HG03439 (cell line): ENCODE measurements around the gene RBP3.

ENCODE experiments used
- ATAC-seq: cut with Tn5 transposase; IDR thresholded peaks from one replicate; pipeline ENCODE4 v1.9.1; 2021; ENCODE audit warnings: mild to moderate bottlenecking, moderate library complexity; ENCODE audit not compliant: unreplicated experiment

Gene RBP3

DNA sequence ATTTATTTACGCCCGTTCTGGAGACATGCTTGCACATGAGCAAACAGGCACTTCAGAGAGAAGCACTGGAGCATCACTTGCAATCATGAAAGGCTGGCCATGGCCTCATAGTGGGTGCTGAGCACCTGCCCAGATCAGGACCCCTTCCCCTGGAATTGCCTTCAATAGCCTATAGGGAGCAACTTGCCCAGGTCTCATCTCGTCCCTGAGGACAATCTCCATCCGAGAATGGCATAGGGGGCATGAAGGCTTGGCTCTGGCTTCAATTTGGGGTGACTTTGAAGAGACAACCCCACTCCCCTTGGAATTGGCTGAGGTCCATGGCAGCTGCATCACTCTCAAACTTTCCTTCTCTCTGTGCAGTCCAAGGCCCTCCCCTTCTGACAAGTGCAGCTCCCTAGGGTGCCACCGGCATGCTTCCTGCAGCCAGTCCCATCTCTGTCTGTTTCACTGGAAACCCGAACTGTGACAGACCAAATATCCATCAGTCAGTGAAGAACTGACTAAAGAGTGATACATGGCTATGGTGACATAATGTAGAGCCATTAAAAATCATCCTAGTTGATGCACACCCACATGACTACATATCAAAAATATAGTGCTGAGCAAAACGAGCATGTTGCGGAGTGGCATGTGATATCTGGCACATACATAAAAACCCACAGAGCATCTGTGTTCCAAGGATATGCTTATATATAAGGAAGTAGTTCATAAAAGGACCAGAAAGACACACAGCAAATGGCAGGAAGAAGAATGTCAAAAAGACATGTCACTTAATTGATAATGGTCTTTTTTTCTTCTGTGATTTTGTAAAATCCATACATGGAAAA, 13.5 kb upstream of the RBP3 start:
- no peak for ATAC-seq

GRCh38 chr10:47335906-47336305, 12.3 kb upstream of the RBP3 start:
- ATAC-seq = no peak

DNA sequence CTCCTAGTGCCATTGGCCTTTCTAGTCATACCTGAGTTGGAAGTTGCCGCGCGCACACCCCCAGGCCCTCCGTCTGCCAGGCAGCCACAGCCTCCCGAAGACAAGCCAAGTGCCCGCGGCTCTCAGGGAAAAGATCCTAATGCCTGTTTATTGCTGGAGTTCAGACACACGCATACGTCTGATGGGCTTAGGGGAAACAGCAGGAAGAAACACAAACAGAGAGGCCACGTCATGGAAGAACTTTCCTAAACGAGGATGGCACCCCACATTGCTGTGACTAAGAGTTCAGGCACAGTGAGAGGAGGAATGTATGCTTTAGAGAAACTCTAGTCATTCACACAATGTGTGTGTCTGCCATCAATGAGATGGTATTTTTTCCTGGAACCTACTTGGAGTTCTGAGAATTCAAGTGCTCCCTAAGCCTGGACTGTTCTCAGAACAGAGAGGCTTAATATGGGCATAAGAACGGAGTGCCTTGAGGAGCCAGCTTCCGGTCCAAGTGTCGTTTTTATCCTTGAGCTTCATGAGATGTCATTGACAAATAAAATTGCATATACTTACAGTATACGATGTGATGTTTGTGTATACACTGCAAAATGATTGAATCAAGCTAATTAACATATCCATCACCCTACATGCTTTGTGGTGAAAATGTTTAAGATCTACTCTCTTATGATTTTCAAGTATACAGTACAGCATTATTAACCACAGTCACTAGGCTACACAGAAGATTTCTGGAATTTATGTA, 11.6 kb upstream of the RBP3 start:
- ATAC-seq = no peak

DNA sequence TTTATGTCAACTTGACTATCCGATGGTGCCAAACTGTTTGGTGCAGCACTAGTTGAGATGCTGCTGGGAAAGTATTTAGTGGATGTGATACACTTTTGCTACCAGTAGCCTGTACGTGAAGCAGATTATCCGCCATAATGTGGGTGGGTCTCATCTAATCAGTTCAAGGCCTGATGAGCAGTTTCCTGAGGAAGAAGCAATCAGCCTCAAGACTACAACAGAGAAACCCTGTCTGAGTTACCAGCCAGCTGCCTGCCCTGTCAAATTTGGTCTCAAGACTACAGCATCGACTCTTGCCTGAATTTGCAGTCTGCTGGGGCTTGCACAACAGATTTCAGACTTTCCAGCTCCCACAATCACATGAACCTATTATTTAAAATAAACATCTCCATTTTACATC, 10.9 kb upstream of the RBP3 start:
- no peak for ATAC-seq

- ATAC-seq = no peak
Observed at GRCh38 chr10:47339186-47339735, 8.9 kb upstream of the RBP3 start.

DNA sequence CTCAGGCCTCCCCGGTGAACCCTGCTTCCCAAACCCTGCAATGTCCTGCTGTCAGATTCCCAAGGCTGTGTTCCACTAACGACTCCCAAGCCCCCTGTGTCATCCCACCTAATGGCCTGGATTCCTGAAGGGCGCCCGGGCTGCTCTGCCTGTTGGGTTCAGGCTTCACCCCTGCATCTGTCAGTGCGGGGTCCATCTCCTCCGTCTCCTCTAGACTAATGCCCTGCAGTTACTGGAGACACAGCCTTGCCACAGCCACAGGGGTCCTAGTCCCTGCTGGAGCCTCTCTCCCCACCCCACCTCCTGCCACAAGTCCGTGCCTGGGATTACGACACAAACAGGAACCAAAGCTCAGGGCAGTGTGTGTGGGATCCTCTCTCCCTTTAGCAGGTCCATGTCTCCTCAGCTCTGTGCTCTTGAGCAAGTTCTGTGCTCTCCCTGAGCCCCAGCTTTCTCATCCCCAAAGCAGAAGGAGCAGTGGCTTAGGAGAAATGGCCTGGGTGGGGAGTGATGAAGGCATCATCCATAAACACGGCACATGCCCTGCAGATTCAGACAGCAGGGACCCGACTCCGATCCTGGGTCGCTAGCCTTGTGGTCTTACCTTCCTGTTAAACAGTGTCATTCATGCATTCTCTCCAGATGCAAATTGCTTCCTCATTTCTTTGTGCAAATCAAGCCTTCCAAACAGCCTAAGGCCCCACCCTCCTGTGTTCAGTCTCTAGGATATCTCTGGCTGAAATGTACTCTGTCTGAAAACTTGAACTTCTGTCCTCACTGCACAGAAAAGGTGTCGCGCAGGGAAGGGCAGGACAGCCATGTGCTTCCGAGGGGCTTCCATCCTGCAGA, 8.2 kb upstream of the RBP3 start:
- no peak for ATAC-seq

- no peak for ATAC-seq
Observed at GRCh38 chr10:47340608-47341170, 7.5 kb upstream of the RBP3 start.

DNA sequence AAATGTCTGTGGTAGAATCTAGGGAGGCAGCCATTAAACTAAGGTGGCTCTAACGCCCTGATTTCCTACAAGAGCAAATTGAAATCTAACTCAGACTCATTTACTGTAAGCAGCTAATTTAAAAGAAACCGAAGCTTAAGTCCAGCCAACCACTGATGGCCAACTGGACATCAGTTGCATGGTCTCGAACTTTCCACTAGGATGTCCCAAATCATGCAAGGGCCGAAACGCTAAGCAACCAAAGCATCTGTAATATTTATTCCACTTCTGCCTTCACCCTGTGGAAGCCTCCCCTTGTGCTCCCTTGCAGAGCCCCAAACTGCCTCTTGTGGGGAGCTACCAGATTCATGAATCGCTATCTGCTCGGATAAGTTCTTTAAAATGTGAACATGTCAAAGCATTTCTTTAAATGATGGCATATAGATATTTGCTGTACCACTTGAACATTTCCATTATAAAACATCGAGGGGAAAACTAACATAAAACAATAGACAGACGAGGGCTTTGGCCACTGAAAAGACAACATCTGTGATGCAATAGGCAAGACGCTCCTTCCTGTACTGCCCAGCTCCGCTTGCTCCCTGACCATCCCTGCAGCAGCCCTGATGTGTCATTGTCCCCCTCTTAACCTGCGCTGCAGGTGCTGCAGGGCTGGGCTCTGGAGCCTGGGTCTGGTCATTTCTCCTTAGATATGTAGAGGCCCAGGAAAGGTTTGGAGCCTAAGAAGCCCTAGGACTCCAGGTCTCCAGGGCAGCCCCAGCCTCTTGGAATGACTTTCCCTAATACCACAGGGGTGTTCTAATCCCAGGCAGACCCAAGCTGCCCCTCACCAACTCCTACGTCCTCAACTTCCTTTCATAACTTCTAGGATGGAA, 2.9 kb upstream of the RBP3 start:
- ATAC-seq = no peak

DNA sequence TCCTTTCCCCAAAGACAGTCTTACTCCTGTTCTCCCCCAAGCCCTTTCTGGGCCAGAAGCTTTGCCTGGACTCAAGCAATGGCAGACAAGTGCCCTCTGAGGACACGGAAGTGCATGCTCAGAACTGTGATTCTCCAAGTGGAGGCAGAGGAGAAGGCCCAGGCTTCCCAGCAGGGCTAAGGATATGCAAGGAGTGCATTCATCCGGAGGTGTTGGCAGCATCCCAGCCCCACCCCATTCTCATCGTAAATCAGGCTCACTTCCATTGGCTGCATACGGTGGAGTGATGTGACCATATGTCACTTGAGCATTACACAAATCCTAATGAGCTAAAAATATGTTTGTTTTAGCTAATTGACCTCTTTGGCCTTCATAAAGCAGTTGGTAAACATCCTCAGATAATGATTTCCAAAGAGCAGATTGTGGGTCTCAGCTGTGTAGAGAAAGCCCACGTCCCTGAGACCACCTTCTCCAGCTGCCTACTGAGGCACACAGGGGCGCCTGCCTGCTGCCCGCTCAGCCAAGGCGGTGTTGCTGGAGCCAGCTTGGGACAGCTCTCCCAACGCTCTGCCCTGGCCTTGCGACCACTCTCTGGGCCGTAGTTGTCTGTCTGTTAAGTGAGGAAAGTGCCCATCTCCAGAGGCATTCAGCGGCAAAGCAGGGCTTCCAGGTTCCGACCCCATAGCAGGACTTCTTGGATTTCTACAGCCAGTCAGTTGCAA, 1.4 kb upstream of the RBP3 start:
- no peak for ATAC-seq

DNA sequence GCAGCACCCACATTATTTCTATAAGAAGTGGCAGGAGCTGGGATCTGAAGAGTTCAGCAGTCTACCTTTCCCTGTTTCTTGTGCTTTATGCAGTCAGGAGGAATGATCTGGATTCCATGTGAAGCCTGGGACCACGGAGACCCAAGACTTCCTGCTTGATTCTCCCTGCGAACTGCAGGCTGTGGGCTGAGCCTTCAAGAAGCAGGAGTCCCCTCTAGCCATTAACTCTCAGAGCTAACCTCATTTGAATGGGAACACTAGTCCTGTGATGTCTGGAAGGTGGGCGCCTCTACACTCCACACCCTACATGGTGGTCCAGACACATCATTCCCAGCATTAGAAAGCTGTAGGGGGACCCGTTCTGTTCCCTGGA, 874 bp upstream of the RBP3 start:
- no peak for ATAC-seq

DNA sequence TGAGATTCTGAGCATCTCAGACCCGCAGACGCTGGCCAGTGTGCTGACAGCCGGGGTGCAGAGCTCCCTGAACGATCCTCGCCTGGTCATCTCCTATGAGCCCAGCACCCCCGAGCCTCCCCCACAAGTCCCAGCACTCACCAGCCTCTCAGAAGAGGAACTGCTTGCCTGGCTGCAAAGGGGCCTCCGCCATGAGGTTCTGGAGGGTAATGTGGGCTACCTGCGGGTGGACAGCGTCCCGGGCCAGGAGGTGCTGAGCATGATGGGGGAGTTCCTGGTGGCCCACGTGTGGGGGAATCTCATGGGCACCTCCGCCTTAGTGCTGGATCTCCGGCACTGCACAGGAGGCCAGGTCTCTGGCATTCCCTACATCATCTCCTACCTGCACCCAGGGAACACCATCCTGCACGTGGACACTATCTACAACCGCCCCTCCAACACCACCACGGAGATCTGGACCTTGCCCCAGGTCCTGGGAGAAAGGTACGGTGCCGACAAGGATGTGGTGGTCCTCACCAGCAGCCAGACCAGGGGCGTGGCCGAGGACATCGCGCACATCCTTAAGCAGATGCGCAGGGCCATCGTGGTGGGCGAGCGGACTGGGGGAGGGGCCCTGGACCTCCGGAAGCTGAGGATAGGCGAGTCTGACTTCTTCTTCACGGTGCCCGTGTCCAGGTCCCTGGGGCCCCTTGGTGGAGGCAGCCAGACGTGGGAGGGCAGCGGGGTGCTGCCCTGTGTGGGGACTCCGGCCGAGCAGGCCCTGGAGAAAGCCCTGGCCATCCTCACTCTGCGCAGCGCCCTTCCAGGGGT, 703 bp downstream of the RBP3 start:
- no peak for ATAC-seq

DNA sequence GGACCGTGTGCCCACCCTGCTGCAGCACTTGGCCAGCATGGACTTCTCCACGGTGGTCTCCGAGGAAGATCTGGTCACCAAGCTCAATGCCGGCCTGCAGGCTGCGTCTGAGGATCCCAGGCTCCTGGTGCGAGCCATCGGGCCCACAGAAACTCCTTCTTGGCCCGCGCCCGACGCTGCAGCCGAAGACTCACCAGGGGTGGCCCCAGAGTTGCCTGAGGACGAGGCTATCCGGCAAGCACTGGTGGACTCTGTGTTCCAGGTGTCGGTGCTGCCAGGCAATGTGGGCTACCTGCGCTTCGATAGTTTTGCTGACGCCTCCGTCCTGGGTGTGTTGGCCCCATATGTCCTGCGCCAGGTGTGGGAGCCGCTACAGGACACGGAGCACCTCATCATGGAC, 1.4 kb downstream of the RBP3 start:
- no peak for ATAC-seq

DNA sequence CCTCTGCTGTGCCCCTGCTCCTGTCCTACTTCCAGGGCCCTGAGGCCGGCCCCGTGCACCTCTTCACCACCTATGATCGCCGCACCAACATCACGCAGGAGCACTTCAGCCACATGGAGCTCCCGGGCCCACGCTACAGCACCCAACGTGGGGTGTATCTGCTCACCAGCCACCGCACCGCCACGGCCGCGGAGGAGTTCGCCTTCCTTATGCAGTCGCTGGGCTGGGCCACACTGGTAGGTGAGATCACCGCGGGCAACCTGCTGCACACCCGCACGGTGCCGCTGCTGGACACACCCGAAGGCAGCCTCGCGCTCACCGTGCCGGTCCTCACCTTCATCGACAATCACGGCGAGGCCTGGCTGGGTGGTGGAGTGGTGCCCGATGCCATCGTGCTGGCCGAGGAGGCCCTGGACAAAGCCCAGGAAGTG, 1.8 kb downstream of the RBP3 start:
- no peak for ATAC-seq

DNA sequence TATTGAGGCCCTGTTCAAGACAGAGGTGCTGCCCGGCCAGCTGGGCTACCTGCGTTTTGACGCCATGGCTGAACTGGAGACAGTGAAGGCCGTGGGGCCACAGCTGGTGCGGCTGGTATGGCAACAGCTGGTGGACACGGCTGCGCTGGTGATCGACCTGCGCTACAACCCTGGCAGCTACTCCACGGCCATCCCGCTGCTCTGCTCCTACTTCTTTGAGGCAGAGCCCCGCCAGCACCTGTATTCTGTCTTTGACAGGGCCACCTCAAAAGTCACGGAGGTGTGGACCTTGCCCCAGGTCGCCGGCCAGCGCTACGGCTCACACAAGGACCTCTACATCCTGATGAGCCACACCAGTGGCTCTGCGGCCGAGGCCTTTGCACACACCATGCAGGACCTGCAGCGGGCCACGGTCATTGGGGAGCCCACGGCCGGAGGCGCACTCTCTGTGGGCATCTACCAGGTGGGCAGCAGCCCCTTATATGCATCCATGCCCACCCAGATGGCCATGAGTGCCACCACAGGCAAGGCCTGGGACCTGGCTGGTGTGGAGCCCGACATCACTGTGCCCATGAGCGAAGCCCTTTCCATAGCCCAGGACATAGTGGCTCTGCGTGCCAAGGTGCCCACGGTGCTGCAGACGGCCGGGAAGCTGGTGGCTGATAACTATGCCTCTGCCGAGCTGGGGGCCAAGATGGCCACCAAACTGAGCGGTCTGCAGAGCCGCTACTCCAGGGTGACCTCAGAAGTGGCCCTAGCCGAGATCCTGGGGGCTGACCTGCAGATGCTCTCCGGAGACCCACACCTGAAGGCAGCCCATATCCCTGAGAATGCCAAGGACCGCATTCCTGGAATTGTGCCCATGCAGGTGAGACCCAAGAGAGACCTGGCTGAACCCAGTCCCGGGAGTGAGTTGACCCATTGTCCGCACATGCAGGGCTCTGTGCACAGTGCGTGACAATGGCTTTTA, 2.8 kb downstream of the RBP3 start:
- no peak for ATAC-seq

DNA sequence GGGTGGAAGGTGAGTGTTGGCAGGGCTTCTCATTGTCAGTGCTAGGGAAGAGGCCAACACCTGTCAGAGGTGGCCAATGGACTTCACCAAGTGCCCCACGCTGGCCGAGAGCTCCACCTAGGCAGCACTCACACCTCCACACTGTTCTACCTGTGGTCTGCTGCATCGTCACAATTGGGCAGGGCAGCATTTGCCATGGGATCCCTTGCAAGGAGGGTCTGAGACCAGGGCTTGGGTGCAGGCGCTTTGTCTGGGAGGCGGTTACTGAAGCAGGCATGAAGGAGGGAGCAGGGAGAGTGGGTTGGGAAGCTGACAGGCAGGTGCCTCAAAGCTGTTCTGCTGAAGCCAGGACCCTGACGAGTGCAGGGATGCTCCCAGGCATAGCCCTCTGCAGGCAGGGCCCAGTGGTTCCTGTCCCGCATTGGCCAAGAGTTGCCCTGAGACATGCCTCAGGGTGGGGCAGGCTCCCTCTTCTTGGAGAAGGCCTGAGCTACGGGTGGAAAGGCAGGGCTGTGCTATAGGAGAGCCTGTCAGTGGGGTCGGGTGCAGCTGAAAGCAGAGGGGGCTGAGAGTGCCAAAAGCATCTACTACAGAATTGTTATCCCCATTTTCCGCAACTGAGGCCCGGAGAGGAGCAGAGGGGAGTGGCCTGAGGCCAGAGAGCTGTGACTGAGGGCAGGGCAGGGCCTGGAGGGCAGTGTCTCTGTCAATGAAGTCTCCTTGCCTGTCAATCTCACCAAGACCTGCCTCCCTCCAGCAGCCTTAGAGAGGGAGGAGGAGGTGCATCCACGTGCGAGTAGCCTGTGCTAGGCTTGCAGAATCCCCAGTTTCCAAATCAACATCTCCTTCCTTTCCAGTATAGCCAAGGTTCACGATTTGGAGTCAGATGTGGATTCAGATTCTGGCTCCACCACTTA, 4.0 kb downstream of the RBP3 start:
- no peak for ATAC-seq

- no peak for ATAC-seq
Observed at GRCh38 chr10:47353351-47353750, 5.2 kb downstream of the RBP3 start.
